GM12891 (cell line): ENCODE measurements around the gene GIT1.

ENCODE experiments used
- DNase-seq: peaks from one replicate; pipeline ENCODE4 v3.0.0; 2011; ENCODE audit warnings: low spot score; ENCODE audit not compliant: insufficient read length
- FAIRE-seq: peaks from 2 replicates; lab custom pipeline; 2011; peaks lifted over from hg19 to GRCh38; lab: Jason Lieb, UNC
- PAX5 ChIP-seq: IDR thresholded peaks from 2 replicates; pipeline ENCODE4 v1.6.1; 2011; ENCODE audit warnings: low read length, moderate library complexity, mild to moderate bottlenecking; ENCODE audit not compliant: insufficient read depth, severe bottlenecking
- POLR2A ChIP-seq: IDR thresholded peaks from 2 replicates; pipeline ENCODE4 v1.6.1; 2011; ENCODE audit warnings: low read depth, low read length, control low read depth
- POLR2AphosphoS5 ChIP-seq: IDR thresholded peaks from 2 replicates; pipeline ENCODE4 v1.6.1; 2011; ENCODE audit warnings: low read depth, low read length, control low read depth
- POU2F2 ChIP-seq: IDR thresholded peaks from 2 replicates; pipeline ENCODE4 v1.6.1; 2011; ENCODE audit warnings: low read depth, mild to moderate bottlenecking, control low read depth, low read length, moderate library complexity
- SPI1 ChIP-seq: IDR thresholded peaks from 2 replicates; pipeline ENCODE4 v1.6.1; 2011; ENCODE audit warnings: low read depth, low read length, control low read depth
- TAF1 ChIP-seq: IDR thresholded peaks from 2 replicates; pipeline ENCODE4 v1.6.1; 2011; ENCODE audit warnings: low read depth, low read length, control low read depth

The GIT1 gene

DNA sequence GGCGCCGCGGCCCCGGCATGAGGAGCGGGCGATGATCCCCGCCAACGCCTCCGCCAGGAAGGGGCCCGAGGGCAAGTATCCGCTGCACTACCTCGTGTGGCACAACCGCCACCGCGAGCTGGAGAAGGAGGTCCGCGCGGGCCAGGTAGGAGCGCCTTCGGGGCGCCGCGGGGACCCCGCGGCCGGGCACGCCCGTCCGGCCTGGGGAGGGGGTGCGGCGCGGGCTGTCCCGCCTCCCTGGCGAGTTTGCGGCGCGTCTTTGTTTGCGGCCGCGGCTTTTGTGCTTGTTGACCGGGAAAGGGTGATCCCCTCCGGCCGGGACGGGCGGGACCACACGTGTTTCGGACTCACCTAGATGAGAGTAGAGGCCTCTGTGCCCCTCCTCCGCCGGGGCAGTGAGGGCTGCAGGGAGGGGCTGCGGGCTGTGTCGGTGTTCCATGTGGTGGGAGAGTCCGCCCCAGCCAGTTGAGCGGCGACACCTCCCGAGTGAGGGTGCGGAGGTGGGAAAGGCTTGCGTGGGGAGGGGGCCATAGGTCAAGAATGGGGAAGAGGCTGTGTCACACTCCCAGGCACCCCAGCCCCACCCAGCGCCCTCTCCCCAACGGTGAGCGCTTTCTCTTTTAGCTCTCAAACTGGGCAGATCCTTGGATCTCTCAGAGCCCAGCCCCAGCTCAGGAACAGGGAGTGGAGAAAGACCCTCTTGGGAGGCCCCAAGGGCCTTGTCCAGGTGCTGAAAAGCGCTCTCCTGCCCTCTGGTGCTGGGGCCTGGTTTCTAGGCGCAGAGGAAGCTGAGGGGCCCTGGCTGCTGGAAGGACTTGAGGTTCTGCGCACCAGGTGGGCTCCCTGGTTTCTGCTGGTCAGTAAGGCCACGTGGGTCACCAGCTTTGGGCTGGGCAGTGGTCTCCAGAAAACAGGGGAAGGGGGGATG is 4.4 kb upstream of the GIT1 start:
- DNase-seq (no peak), FAIRE-seq (no peak)
- TF ChIP-seq PAX5 = no peak
- no peak for TF ChIP-seq POU2F2
- no peak for TF ChIP-seq POLR2AphosphoS5
- no peak for TF ChIP-seq POLR2A
- TF ChIP-seq TAF1 = no peak

- DNase-seq = no peak
- TF ChIP-seq POLR2A (no peak), POLR2AphosphoS5 (no peak), TAF1 (no peak), POU2F2 (no peak), PAX5 (no peak), SPI1 (no peak)
- FAIRE-seq = no peak
Measured at GRCh38 chr17:29592850-29593551, 3.6 kb upstream of the GIT1 start, which contains the start of gene ANKRD13B. ANKRD13B (plus strand) TSS chr17:29593132; CDS start chr17:29593622, 490 bp downstream.

GRCh38 chr17:29591737-29592608 is 2.5 kb upstream of the GIT1 start:
- peak; percentile 85 for DNase-seq
- peak; percentile 78 for FAIRE-seq

GRCh38 chr17:29591146-29591736 is 1.8 kb upstream of the GIT1 start:
- DNase-seq (no peak), FAIRE-seq (peak; percentile 20)
- TF ChIP-seq POU2F2 (no peak), POLR2A (no peak), POLR2AphosphoS5 (no peak), TAF1 (no peak), SPI1 (no peak)

More at GRCh38 chr17:29591737-29592608, 2.5 kb upstream of the GIT1 start:
- no peak for TF ChIP-seq POLR2A
- no peak for TF ChIP-seq TAF1
- TF ChIP-seq POLR2AphosphoS5 = no peak
- TF ChIP-seq POU2F2 = 0 out of 2 replicates have a peak, but pooled peaks have one; percentile 21

- no peak for DNase-seq
- TF ChIP-seq SPI1 (no peak), PAX5 (no peak), TAF1 (no peak), POLR2A (no peak), POLR2AphosphoS5 (no peak), POU2F2 (no peak)
- FAIRE-seq = peak; percentile 87
Measured at GRCh38 chr17:29590411-29591145, 1.1 kb upstream of the GIT1 start.

GRCh38 chr17:29588562-29589411 is 661 bp downstream of the GIT1 start:
- DNase-seq (no peak), FAIRE-seq (peak; percentile 55)
- TF ChIP-seq POLR2AphosphoS5 = no peak
- TF ChIP-seq TAF1 = no peak
- no peak for TF ChIP-seq POU2F2
- TF ChIP-seq POLR2A = no peak
- TF ChIP-seq PAX5 = no peak
- no peak for TF ChIP-seq SPI1

DNA sequence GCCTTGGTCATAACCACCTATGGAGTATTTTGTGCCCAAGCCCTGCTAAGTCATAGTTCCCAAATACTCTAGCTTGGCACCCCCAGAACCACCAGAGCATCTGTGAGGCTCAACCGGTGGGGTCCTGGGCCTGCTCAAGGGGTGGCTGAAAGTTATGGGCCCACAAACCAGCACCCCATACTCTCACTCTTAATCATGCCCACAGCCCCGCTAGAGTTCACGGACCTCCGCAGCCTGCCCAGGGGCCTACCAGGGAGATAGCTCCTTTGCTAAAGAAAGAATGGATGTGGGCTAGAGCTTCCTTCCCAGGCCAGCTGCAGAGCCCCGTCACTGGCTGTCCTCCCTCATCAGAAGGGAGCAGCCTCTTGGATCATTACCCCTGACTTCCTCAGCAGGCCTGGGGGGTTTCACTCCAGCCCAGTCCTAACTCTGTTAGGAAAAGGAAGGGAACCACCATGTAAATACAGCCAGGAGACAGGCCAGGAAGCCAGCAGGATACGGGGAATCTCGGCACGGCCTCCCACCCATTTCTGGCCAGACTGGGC is 1.4 kb downstream of the GIT1 start:
- TF ChIP-seq PAX5 = no peak
- TF ChIP-seq POLR2AphosphoS5 = no peak
- TF ChIP-seq TAF1 = no peak
- TF ChIP-seq POLR2A = no peak
- TF ChIP-seq SPI1 = no peak
- no peak for TF ChIP-seq POU2F2
- DNase-seq (no peak), FAIRE-seq (no peak)
